NCI-H345 treated with DMSO at 0.1 percent for 48 hours (cell line): ENCODE data around the gene SLC38A8.
A peak's percentile ranks its signal among the peaks of the same experiment; 100 is the strongest.

Experiments
- DNase-seq: peaks from one replicate; lab custom pipeline; 2025; ENCODE audit not compliant: unreplicated experiment; lab: John Stamatoyannopoulos, UW

Gene SLC38A8

DNA sequence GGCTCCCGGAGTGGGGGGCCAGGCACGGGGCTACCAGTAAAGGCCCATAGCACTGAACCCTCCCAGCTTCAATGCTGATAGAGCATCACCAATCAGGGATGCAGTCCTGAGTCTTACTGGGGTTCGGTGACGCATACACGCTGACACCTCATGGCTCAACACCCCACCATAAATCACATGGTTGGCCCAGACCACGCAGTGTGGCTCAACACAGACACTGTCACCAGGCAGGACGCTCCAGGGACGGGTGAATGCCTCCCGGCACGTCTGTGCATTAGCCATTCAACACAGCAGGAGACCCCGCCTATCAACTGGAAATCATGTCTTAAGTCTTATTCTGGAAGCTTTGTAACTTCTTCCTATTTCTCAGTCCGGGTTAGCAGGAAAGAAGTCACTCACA, 39.6 kb downstream of the SLC38A8 start:
- DNase-seq = no peak

DNA sequence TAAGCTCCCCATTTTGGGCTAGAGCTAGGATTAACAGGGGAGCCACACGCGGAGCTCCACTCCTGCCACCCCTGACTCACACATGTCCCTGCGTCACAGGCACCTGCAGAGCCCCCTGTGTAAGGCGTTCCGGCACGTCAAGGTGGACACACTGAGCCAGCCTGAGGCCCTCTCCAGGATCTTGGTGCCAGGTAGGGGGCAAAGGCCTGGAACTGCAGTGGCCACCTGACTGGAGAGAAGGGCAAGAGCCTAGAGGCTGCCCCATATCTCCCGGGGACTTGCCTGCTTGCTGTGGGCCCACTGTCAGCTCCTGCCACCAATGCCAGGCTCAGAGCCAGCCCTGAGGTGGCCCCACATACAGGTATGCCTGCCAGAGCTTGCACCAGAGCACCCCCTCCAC, 40.9 kb downstream of the SLC38A8 start:
- DNase-seq = no peak

DNA sequence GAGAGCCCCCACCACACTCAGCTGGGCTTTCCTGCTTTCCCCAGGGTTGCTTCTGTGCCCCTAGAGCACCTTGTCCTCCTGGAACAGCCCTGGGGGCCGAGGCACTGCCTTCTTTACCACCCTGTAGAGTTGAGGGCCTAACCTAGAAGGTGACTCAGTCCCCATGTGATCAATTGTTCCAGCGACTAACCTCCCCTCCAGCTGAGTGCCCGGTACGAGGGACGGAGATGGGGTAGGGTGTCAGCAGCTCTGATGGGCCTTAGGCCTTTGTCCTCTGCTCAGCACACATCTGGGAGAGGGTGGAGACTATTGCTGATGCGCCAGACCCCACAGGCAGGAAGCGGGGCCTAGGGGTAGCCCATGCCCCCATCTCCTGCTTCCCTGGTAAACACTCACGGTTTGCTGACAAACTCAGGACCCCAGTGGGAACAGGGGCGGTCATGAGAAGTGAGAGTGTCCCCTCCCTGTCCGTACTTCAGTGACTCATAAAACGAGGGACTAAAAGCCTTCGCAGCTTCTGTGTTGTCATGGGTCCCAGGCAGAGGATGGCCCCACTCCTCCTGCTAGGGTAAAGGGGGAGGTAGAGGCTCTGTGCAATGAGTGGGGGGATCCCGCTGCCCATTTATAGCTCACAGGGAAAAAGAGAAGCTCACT, 41.5 kb downstream of the SLC38A8 start:
- DNase-seq = no peak

DNA sequence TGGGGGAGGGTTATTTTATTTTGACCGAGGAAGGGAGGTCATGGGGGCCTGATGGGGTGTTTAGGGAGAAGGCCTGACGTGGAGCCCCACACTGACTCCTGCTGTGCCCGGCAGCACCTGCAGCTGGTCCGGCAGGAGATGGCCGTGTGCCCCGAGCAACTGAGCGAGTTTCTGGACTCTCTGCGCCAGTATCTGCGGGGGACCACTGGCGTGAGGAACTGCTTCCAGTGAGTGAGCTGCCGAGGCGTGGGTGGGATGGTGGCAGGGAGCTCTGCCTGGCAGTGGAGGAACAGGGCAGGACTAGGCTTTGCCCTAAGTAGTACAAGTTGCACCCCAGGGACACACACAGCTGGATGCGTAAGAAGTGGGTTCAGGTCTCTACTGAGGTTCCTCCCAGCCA, 44.5 kb downstream of the SLC38A8 start:
- no peak for DNase-seq

DNA sequence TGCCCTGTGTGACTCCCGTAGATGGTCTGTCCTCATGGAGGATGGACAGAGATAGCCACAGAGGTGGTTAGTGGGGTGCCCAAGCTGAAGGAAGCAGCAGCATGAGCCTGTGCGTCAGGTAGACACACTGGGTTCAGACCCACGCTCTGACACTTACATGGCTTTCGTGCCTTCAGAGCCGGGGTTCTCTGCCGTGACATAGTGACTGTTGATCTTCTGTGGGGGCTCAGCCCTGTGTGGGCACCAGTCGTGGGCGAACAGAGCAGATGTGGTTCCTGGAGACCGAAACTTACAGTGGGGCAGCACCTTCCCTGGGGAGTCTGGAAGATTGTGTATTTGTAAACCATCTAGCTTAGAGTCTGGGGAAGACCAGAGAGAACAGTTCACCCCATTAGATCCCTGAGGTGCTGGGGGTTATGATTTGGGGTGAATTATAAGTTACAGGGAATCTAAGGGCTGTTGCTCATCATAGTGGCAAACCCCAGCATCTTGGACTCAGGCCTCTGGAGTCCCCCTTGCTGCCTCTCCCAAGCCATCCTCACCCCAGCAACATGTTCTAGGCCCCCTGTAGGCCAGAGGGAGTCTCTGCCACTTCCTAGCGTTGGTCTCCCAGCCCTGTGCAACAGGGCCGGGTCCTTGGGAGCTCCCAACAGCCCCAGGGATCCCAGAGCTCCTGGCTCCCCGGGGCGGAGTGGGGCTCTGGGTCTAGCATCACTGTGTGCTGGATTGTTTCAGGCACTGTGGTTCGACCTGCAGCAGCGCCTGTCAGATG, 45.9 kb downstream of the SLC38A8 start:
- no peak for DNase-seq

DNA sequence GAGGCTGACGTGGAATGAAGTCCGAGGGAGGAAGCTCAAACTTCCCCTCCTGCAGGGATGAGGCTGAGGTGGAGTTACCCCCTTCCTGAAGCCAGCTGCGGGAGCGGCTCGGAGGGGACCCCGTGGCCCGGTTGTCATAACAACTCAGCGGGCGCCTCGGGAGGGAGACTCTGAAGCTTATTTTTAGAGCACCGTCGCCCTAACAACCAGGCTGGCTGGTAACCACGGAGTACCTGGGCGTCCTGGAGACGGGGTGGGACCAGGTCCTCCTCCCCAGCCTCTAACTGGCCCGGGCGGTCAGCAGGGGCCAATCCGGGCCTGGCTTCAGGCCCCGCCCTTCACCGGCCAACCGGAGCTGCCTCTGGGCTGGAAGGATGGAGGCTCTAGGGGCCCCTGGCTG, 46.8 kb downstream of the SLC38A8 start:
- peak; percentile 51 for DNase-seq

DNA sequence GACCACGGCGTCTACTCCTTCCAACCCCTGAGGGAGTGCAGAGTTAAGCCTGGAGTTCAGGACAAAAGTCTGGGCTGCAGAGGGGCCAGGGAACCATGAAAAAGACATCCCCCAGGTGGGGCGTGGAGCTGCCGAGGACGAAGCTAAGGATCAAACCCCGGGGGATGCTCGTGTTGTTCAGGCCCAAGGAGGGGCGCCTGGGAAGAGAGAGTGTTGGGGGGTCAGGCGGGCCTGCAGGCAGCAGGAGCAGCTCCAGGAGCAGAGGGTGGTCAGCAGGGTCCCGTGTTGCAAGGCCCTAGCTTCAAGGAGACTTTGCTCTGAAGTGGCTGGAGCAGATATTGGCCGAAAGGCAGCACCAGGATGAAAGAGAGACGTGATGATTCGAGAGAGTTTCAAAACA, 47.9 kb downstream of the SLC38A8 start:
- DNase-seq = no peak

DNA sequence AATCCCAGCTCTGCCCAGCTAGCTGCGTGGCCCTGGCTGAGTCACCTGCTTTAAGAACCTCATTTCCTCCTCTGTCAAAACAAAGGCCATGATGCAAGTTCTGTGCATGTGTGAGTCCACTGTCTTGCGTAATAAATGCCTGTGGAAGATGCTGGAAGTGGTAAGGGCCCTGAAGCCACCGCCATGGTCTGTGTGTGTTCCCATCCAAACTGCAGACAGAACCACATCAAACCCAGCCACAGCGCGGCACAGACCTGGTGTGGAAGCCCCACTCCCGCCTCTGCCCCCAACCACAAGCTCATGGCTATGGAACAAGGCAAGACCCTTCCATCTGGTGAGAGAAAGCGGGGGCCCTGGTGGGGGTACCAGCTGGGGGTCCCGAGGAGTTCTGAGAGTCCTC, 48.5 kb downstream of the SLC38A8 start:
- DNase-seq = no peak

DNA sequence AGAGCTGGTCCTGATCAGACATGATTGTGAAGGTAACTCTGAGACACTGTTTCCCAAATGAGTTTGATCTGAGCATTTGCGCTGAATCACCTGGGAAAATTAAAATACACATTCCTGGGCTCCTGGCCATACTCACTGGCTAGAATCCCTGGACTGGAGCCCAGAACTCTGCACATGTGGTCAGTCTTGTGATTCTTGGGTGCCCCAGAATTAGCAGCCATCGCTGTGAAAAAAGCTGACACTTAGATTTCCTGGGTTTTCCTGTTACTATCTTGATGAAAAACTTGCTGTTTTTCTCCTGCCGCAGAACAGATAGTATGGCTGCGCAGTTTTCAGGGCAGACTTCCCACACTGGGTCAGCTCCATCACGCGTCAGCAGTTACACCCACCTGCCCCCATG, 50.0 kb downstream of the SLC38A8 start:
- no peak for DNase-seq

DNA sequence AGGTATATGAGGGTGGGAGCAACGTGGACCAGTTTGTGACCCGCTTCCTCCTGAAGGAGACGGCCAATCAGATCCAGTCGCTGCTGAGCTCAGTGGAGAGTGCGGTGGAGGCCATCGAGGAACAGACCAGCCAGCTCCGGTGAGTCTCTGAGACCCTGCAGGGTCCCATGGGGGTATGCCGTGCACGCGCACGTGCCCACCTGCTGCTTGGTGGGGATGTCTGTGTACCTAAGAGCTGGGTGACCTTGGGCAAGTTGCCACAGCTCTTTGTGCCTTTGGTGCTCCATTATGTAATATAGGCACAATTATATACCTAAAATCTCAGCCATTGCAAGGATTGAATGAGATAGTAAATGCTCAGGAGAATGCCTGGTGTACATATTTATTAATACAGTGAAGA, 52.1 kb downstream of the SLC38A8 start:
- no peak for DNase-seq

DNA sequence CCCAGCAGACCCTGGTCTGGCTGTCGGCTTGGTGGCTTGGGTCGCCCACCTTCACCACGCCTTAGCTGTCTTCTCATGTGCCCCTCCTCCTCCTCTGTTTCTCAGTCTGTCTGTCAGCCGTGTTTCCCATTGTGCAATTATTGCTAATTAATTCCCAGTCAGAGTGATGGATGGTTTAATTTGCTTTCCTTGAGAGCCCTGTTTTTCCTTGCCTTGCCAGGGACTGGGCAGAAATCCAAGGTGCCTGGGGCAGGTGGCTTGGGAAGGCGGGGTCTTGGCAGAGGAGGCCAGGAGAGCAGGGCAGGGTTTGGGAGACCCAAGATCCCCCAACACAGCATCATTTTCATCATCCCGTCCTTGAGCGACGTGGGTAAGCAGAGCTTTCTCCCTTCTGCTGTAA, 53.3 kb downstream of the SLC38A8 start:
- DNase-seq = no peak

DNA sequence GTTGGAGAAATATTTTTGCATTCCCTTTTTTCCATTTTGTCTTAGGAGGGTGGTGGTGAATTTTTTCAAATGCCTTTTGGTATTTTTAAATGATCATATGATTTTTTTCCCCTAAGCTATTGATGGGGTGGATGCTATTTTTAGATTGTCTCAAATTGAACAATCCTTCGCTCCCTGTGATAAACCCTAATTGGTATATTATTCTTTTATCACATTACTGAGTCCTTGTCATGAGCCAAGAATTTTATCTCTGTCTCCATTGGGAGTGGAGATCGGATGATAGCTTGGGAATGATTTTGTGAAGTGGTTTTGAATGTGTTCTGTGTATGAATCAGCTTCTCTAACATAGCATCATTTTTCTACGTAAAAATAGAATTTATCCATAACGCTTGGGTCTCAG, 59.1 kb downstream of the SLC38A8 start:
- no peak for DNase-seq

DNA sequence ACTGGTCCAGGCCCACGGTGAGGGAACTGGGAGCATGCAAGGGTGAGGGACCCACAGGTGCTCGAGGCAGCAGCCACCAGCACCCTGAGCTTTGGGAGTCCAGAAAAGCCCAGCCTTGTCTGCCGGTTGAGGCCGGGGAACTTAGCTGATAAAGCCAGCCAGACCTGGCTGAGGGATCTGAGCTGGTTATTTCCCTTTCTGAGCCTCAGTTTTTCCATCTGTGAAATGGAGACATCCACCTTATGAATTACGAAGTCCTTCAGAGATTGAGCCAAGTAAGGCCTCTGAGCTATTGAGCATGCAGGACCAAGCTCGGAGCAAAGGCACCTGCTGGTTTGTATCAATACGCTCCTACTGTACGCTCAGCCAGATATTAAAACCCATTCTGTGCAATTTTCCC, 60.8 kb downstream of the SLC38A8 start:
- no peak for DNase-seq

DNA sequence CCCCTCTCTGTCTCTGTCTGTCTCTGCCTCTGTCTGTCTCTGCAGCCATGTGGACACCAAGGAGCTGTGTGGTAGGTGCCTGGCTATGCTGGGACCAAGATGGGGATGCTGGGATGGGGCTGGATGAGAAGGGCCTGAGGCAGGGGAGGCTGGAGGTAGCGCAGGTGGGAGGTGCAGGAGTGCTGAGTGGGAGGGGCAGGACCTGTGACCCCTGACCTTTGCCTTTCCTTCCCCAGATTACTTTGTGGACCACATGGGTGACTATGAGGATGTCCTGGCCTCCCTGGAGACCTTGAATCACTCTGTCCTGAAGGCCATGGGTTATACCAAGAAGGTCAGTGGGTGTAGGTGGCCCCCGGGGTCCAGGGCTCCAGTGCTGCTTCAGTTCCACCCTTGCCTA, 61.8 kb downstream of the SLC38A8 start:
- no peak for DNase-seq

DNA sequence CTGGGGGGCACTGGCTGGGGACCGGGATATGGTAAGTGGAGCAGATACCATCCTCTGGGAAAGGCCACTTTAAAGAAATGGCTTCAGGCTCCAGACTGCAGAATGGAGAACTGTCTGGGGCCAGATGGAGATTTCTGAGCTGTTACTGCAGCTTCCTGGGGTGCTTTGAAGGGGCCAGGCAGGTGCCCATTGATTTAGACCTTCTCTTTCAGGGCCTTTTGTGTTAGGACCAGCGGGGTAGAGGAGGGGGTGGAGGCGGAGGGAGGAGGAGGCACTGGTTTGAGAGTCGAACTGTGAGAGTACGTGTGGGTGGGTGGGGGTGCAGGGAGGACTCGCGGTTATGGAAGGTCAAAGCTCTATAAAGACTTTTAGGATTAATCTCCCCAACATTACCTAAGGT, 63.2 kb downstream of the SLC38A8 start:
- DNase-seq = no peak

DNA sequence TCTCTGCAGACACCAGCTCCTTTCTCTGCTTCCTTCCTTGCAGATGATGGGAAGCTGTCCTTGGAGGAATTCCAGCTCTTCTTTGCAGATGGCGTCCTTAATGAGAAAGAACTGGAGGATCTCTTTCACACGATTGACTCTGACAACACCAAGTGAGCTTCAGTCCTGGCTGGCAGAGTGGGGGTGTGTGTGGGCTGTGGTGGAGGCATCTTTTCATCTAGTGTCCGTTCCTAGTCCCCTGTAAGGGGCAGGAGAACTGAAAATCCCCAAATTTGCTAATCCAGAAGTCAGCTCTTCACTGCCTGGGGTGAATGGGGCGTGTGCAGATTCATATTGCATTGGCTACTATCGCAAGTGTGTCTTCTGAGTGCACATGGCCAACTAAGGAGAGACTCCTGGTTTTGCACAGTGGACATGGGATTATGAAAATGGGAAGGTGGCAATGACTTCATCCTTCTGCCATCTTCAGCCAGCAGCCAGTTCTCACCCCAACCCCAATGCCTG, 64.1 kb downstream of the SLC38A8 start:
- DNase-seq = no peak

DNA sequence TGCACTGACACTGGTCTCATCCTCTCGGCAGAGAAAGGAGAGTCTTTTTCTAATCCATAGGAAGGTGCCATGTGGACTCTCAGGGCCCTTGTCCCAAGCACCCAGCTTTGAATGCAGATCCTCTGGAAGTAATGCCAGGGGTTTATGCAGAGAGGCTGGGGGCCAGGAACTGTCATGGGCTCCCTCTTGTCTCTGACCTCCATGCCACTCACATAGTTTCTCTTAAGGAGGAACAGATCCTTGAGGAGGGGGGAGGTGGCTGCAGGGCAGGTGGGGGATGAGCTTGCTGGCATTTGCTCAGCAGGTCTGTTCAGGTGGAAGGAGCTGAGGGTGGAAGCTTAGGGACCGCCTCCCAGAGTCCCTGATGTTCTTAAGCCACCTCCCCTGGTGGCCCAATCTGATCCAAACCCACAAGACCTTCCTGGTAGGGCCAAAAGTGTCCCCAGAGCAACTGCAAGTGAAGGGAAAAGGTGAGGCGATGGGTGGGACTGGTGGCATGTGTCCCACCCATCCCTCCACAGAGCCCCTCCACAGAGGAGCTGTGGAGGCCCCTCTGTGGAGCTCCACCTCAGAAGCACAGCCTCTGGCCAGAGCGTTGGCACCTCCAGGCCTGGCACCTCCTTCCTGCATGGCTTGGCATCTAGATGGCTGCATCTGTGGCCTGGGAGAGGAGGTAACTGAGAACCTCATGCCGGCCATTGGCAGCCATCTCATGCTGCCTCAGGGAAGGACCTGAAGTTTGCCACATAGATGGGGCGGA, 65.4 kb downstream of the SLC38A8 start:
- no peak for DNase-seq

DNA sequence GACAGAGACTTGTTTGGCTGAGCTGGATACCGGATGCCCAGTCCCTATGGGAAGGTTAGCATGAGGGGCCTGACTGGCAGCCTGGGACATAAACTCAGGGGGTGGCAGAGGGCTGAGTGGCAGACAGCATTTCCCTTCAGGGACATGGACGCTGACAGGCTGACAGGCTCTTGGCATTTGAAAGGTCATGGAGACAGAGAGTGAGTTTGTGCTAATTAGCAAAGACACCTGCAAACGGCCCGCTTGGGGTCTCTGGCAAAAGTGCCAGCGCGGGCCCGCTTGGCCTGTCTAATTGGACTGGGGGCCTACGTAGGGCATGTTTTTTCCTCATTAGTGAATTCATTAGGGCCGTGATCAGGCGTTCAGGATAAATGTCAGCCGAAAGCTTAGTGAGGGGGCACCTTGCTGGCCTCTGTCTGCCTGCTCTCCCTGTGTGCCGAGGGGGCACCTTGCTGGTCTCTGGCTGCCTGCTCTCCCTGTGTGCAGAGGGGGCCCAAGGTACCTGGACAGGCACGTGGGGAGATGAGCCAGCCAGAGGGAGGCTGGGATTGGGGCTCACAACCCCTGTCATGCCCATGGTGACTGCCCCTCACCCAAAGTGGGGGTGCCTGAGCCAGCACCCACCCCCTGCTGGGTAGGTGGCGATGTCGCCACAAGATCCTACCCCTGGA, 66.9 kb downstream of the SLC38A8 start:
- DNase-seq = no peak

DNA sequence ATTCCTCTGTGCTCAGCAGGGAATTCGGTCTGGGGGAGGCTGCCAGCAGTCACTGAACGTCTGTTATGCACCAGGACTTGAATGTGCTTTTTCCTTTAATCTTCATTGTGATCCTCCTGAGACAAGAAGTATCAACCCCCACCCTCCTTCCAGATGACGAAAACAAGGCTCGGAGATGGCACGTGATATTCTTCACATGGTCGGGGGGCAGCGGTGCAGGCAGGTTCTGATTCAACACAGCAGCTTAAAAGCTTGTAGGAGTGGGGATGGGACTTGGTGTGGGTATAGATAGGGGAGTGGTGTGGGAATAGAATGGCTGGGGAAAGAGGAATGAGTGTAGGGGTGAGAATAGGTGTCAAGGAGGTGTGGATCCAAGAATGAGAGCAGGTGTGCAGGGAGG, 68.1 kb downstream of the SLC38A8 start:
- no peak for DNase-seq

DNA sequence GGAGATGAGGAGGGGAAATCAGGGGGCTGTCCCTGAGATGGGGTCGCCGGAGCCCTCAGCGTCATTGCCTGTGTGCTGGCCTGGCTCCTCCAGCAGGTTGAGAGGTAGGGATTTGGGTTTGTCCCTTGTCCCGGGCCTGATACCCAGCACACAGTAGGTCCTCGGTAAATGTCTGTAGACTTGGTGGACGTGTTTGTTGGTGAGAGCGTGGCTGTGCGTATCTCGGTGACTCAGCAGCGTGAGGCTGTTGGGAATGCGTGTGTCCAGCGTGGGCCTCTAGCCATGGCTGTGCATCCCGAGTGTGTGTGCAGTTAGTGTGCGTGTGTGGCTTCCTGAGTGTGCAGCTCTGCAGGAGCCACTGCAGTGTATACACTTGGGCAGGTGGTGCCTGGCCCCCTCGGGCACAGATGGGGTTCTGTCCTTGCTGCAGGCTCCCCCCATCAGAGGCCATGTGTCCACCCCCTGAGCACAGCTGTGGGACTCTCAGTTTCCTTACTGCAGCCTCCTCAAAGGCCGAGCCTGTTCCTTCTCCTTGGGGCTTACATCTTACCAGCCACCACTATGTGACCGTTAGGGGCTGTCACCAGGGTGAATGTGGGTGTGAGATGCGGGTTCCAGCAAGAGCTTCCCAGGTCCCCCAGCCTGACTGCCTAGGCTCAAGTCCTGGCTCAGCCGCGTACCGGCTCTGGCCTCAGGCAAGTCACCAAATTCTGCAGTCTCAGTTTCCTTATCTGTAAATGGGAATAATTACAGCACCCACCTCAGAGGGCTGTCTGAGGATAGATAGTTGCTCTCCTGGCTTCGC, 68.8 kb downstream of the SLC38A8 start:
- no peak for DNase-seq

DNA sequence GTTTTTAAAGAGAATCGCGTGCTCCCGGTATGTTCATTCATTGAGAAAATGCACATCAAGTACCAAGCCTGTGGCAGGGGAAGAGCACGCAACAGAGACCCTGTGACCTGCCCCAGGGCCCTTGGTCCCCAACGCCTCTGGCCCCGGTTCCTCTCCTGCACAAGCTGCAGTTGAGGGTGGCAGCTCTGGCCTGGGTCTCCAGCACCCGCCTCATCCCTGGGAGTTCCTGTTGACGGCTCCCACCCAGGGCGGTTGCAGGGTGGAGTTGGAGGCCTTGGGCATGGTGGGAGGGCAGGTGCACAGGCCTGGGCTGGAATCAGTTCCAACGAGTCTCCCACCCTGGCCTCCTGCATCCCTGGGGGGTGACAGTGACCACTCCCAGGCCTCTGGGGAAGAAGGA, 69.5 kb downstream of the SLC38A8 start:
- DNase-seq = no peak
